ENCODE data around the gene NADK2.

The NADK2 gene, protein sequence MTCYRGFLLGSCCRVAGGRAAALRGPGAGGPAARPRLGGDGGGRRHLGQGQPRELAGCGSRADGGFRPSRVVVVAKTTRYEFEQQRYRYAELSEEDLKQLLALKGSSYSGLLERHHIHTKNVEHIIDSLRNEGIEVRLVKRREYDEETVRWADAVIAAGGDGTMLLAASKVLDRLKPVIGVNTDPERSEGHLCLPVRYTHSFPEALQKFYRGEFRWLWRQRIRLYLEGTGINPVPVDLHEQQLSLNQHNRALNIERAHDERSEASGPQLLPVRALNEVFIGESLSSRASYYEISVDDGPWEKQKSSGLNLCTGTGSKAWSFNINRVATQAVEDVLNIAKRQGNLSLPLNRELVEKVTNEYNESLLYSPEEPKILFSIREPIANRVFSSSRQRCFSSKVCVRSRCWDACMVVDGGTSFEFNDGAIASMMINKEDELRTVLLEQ

DNA sequence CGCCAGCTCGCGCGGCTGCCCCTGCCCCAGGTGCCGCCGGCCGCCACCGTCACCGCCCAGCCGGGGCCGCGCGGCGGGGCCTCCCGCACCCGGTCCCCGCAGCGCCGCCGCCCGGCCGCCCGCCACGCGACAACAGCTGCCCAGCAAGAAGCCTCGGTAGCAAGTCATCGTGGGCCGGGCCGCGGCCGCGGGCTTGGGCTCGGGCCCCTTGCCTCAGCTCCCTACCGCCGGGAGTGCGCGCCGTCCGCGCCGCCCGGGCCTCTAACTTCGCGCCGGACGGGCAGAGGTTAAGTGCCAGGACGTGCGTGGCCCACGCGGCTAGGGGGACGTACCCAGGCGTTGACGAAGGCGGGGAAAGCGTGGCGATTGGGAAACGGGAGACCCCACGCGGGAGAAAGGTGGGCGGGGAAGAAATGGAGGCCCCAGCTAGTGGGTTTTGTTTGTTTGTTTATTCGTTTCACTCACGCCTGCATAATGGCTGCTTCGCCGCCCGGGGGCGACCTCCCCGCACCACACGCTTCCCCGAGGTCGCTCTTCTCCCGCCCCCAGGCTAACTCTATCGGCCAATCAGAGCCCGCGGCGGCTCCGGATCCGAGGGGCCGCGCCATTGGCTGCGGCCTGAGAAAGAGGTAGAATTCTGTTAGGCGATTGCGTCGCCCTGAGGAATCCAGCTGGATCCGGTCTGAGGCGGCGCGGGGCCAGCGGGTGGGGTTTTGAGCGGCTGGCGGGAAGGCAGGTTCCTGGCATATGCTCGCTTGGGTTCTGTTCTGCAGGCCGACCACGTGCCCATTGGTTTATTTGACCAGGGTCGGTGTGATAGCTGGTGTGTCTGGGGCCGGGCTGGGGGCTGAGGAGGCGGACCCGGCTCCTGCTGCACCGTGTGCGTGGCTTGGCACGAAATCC is at the start of gene NADK2:
NADK2 (minus strand) TSS at position 295 of the 903 bp plus-strand sequence; CDS start at position 168, 127 bp downstream.
- H3K27ac ChIP-seq (ENCODE audit: extremely low read depth, low read depth, low read length): peak within 1 kb of the TSS; percentile 95
- H3K36me3 ChIP-seq (ENCODE audit: control insufficient read depth in 2 of 2, insufficient read depth in 1 of 2, low read length in 2 of 2): no peaks in the 10 kb centered on the region
- POLR2A ChIA-PET: interaction anchor here (1.0 to 2.3 kb wide), 10 partner anchors 9 to 161 kb away, joined by 3 to 18 read pairs (median 4); partner anchors contain the start of genes LMBRD2 and SKP2
- CTCF ChIA-PET: interaction anchor here (0.6 to 3.2 kb wide), 33 partner anchors 10 to 971 kb away, joined by 3 to 21 read pairs (median 4); partner anchors contain the start of gene RANBP3L
- no peaks in the 10 kb centered on the region for H3K9me3 ChIP-seq (ENCODE audit: control insufficient read depth, insufficient read depth, low read depth, low read length)
- H3K4me3 ChIP-seq (ENCODE audit: low read depth, low read length): peak within 1 kb of the TSS; percentile 89
- H3K4me1 ChIP-seq (ENCODE audit: control insufficient read depth, insufficient read depth, low read length): peaks cover 41% of the 10 kb centered on the region
- no peak; the same call in 1 of the 2 replicates for TF ChIP-seq HOXD13 (CRISPR knock-in tag; IDR thresholded peaks at IDR 0.05; ENCODE audit: borderline replicate concordance)
- no peak for TF ChIP-seq ZNF837 (tag by site-specific recombination; IDR thresholded peaks at IDR 0.05)
- no peak for TF ChIP-seq ZNF157 (tag by site-specific recombination; IDR thresholded peaks at IDR 0.05)
- peak; percentile 67; the same call in 1 of the 2 replicates for TF ChIP-seq ZNF76 (tag by site-specific recombination; IDR thresholded peaks at IDR 0.05; ENCODE audit: borderline replicate concordance, low read depth)
- TF ChIP-seq, protein P1, sequence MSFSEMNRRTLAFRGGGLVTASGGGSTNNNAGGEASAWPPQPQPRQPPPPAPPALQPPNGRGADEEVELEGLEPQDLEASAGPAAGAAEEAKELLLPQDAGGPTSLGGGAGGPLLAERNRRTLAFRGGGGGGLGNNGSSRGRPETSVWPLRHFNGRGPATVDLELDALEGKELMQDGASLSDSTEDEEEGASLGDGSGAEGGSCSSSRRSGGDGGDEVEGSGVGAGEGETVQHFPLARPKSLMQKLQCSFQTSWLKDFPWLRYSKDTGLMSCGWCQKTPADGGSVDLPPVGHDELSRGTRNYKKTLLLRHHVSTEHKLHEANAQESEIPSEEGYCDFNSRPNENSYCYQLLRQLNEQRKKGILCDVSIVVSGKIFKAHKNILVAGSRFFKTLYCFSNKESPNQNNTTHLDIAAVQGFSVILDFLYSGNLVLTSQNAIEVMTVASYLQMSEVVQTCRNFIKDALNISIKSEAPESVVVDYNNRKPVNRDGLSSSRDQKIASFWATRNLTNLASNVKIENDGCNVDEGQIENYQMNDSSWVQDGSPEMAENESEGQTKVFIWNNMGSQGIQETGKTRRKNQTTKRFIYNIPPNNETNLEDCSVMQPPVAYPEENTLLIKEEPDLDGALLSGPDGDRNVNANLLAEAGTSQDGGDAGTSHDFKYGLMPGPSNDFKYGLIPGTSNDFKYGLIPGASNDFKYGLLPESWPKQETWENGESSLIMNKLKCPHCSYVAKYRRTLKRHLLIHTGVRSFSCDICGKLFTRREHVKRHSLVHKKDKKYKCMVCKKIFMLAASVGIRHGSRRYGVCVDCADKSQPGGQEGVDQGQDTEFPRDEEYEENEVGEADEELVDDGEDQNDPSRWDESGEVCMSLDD (tag by site-specific recombination; IDR thresholded peaks at IDR 0.05): peak; percentile 49
- TF ChIP-seq, protein P2, sequence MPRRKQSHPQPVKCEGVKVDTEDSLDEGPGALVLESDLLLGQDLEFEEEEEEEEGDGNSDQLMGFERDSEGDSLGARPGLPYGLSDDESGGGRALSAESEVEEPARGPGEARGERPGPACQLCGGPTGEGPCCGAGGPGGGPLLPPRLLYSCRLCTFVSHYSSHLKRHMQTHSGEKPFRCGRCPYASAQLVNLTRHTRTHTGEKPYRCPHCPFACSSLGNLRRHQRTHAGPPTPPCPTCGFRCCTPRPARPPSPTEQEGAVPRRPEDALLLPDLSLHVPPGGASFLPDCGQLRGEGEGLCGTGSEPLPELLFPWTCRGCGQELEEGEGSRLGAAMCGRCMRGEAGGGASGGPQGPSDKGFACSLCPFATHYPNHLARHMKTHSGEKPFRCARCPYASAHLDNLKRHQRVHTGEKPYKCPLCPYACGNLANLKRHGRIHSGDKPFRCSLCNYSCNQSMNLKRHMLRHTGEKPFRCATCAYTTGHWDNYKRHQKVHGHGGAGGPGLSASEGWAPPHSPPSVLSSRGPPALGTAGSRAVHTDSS (tag by site-specific recombination; IDR thresholded peaks at IDR 0.05): no peak; the same call in 1 of the 2 replicates
- peak; percentile 83 for TF ChIP-seq ZNF341 (tag by site-specific recombination; IDR thresholded peaks at IDR 0.05; ENCODE audit: low read depth)
- peak; percentile 88 for TF ChIP-seq PRDM1 (tag by site-specific recombination; IDR thresholded peaks at IDR 0.05)
- 0 out of 2 replicates have a peak, but pooled peaks have one; percentile 49 for TF ChIP-seq GLI4 (tag by site-specific recombination; IDR thresholded peaks at IDR 0.05)
- TF ChIP-seq ZNF670 (tag by site-specific recombination; IDR thresholded peaks at IDR 0.05; ENCODE audit: low read depth): no peak
- TF ChIP-seq KLF8 (tag by site-specific recombination; IDR thresholded peaks at IDR 0.05): peak; percentile 69
- TF ChIP-seq BCL11B (tag by site-specific recombination; IDR thresholded peaks at IDR 0.05; ENCODE audit: low read depth): peak; percentile 96
- TF ChIP-seq ZNF785 (tag by site-specific recombination; IDR thresholded peaks at IDR 0.05): peak; percentile 98
- TF ChIP-seq ZNF16 (tag by site-specific recombination; IDR thresholded peaks at IDR 0.05; ENCODE audit: low read depth): no peak
- TF ChIP-seq ZBTB8A (tag by site-specific recombination; IDR thresholded peaks at IDR 0.05): peak; percentile 69
- peak; percentile 97 for TF ChIP-seq ZEB2 (tag by site-specific recombination; IDR thresholded peaks at IDR 0.05)
- peak; percentile 71 for TF ChIP-seq ZNF398 (tag by site-specific recombination; IDR thresholded peaks at IDR 0.05)
- peak; percentile 78; the same call in 1 of the 2 replicates for TF ChIP-seq ZBTB20 (tag by site-specific recombination; IDR thresholded peaks at IDR 0.05)
- peak; percentile 80 for TF ChIP-seq ZIC2 (tag by site-specific recombination; IDR thresholded peaks at IDR 0.05)
- TF ChIP-seq ZNF600 (tag by site-specific recombination; IDR thresholded peaks at IDR 0.05): peak; percentile 70
- peak; percentile 73 for TF ChIP-seq ZNF391 (tag by site-specific recombination; IDR thresholded peaks at IDR 0.05; ENCODE audit: borderline replicate concordance, low read depth)
- peak; percentile 67 for TF ChIP-seq PRDM10 (tag by site-specific recombination; IDR thresholded peaks at IDR 0.05)
- TF ChIP-seq, protein P3, sequence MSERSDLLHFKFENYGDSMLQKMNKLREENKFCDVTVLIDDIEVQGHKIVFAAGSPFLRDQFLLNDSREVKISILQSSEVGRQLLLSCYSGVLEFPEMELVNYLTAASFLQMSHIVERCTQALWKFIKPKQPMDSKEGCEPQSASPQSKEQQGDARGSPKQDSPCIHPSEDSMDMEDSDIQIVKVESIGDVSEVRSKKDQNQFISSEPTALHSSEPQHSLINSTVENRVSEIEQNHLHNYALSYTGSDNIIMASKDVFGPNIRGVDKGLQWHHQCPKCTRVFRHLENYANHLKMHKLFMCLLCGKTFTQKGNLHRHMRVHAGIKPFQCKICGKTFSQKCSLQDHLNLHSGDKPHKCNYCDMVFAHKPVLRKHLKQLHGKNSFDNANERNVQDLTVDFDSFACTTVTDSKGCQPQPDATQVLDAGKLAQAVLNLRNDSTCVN (tag by site-specific recombination; optimal IDR thresholded peaks at IDR 0.05): peak; percentile 95
